K562 treated with DMSO at 1 percent for 12 hours (cell line): ENCODE results near the gene TPMT. TPM values are rescaled to one million over a fixed set of nuclear protein-coding genes. Genes with fewer than 3 reads are reported as not detected.

Experiments
- total RNA-seq: library from RNA; unstranded; fragments of 300-600 nt; gene quantifications from 2 replicates; pipeline ENCODE4 v1.2.3, GENCODE V29; 2022; ENCODE audit not compliant: insufficient read depth

TPMT gene
- 19.2 and 30.4 TPM in 2 replicates for total RNA-seq

GRCh38 chr6:18154507-18155149 lies at the start of gene TPMT:
TPMT (minus strand) TSS chr6:18155077; CDS start chr6:18149127, 5,950 bp downstream.

DNA sequence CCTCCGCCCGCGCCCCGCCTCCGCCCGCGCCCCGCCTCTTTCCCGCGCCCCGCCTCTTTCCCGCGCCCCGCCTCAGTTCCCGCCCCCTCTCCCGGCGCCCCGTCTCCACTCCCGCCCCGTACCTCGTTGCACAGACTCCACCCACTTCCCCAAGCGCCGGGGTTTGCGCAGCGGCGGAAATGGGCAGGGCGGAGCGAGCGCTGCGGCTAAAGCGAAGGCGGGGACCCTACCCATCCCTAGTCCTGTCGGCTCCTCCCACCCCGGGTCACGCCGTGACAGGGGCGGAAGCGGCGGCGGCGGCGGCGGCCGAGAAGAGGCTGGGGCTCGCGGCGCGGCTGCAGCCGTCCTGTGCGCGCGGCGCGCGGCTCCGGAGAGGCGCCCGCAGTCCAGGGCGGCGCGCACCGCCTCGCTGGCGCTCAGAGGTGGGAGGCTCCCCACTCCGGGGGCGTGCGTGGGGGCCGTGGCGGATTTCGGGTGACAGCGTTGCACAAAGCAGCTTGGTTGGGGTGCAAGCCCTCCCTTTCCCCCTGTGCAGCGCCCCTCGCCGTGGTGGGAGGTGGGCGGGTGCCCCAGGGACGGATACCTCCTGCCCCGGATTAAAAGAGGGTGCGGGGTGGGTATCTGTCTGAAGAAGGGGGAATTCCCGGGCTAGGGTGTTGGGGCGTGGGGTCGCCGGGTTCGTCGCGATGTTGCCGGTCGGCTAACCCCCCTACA lies 430 bp upstream of the TPMT start, which contains the start of gene KDM1B:
Gene KDM1B, plus strand, starts transcription at position 273 of the 714 bp plus-strand sequence. CDS start 4,474 bp downstream, outside the sequence.

GRCh38 chr6:18122128-18123093 lies 32.5 kb downstream of the TPMT start, which contains the start of gene NHLRC1:
NHLRC1 (minus strand) TSS chr6:18122677; CDS start chr6:18122606, 71 bp downstream.

Other genes with a start within 250 kb of the TPMT start
- 10.2 and 38.1 TPM in 2 replicates for gene KIF13A, start 167.4 kb downstream of the TPMT start, total RNA-seq
- gene NHLRC1, start 32.4 kb downstream of the TPMT start, total RNA-seq = not detected in 2 replicates
- 10.6 and 43.9 TPM in 2 replicates for gene KDM1B, start 345 bp upstream of the TPMT start, total RNA-seq
- gene DEK, start 109.5 kb upstream of the TPMT start, total RNA-seq = 56.3 and 138 TPM in 2 replicates
- gene RNF144B, start 232.3 kb upstream of the TPMT start, total RNA-seq = not detected in 2 replicates